ENCODE data around the gene CNTN4.

DNA sequence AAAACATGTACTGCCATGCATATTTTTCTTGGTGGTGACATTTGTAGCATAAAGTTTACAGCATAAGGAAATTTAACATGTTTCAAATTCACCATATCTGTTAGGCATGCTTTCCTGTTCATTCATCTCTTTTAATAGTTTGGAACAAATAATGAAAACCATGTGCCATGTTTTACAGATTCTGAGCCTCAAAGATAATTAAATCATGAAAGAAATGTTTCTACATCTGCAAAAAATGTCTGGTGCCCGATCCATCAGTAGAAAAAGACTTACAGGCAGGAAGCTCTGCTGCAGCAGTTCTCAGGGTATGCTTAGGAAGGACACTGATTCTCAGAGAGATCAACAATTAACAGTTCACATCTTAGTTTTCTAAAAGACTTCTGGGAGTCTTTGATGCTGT is 695.3 kb downstream of the CNTN4 start:
- TF ChIP-seq, protein P1, sequence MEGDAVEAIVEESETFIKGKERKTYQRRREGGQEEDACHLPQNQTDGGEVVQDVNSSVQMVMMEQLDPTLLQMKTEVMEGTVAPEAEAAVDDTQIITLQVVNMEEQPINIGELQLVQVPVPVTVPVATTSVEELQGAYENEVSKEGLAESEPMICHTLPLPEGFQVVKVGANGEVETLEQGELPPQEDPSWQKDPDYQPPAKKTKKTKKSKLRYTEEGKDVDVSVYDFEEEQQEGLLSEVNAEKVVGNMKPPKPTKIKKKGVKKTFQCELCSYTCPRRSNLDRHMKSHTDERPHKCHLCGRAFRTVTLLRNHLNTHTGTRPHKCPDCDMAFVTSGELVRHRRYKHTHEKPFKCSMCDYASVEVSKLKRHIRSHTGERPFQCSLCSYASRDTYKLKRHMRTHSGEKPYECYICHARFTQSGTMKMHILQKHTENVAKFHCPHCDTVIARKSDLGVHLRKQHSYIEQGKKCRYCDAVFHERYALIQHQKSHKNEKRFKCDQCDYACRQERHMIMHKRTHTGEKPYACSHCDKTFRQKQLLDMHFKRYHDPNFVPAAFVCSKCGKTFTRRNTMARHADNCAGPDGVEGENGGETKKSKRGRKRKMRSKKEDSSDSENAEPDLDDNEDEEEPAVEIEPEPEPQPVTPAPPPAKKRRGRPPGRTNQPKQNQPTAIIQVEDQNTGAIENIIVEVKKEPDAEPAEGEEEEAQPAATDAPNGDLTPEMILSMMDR (IDR thresholded peaks at IDR 0.05), result no peak
- TF ChIP-seq POLR2A (IDR thresholded peaks at IDR 0.05), result no peak

All from right lobe of liver (tissue), 4 donors.